Thyroid gland (tissue), 4 donors: ENCODE data around the gene LRRC7.

ENCODE experiments used
- CTCF ChIP-seq, 6 experiments: fragments of 200-600 bp in 3 of 6; fragments of 450-650 bp in 3 of 6; sonication (generic) in 3 of 6; IDR thresholded peaks; one replicate each; pipeline ENCODE4 v1.5.1; 2016 to 2019; ENCODE audit warnings: antibody characterized with exemption in 6 of 6, mild to moderate bottlenecking in 2 of 6, inconsistent platforms in 1 of 6, moderate library complexity in 1 of 6
- POLR2A ChIP-seq, 2 donors: fragments of 450-650 bp; IDR thresholded peaks; one replicate each; pipeline ENCODE4 v1.6.1; 2017; ENCODE audit warnings: antibody characterized with exemption in 2 of 2, mild to moderate bottlenecking in 2 of 2, moderate library complexity in 1 of 2

- TF ChIP-seq CTCF (IDR thresholded peaks at IDR 0.05) (no peak), POLR2A (IDR thresholded peaks at IDR 0.05) (no peak)
Observed at GRCh38 chr1:69987881-69988280, 420.2 kb downstream of the LRRC7 start.
